B cell (primary cell): Measurements from ENCODE around the gene ZBTB7A. TPM values are rescaled to one million over a fixed set of nuclear protein-coding genes. Genes with fewer than 3 reads are reported as not detected.

ENCODE experiments used
- ATAC-seq: fragments of 200-7000 bp; cut with Tn5 transposase; one replicate; pipeline ENCODE4 v1.10.0; 2021; ENCODE audit warnings: low read depth, mild to moderate bottlenecking, moderate number of reproducible peaks, moderate library complexity
- CTCF ChIA-PET: fragments of 350-600 bp; sonication (Branson Sonifier 250); formaldehyde crosslinking; loops from one replicate; lab custom pipeline; 2021; ENCODE audit warnings: antibody characterized with exemption, inconsistent platforms; lab: Charles Lee
- POLR2A ChIA-PET: fragments of 350-600 bp; sonication (Branson Sonifier 250); formaldehyde crosslinking; loops from one replicate; lab custom pipeline; 2021; ENCODE audit warnings: antibody characterized with exemption; lab: Charles Lee
- DNase-seq: peaks from one replicate; pipeline ENCODE4 v3.0.0; 2013
- H2AFZ ChIP-seq: 2 replicates; pipeline ENCODE4 v1.6.1; 2012; ENCODE audit warnings: mild to moderate bottlenecking, low read depth, low read length; ENCODE audit not compliant: insufficient read depth, poor library complexity, severe bottlenecking
- H3K27ac ChIP-seq, 2 donors: 1 replicate in 1 of 2; 2 replicates in 1 of 2; pipeline ENCODE4 v1.5.1; 2012 to 2013; ENCODE audit warnings: low read length in 2 of 2, mild to moderate bottlenecking in 2 of 2, moderate library complexity in 1 of 2
- H3K27me3 ChIP-seq, 4 experiments: fragments of 200-600 bp in 1 of 4; sonication (generic) in 1 of 4; replicated peaks in 1 of 4; 1 replicate in 2 of 4; 2 replicates in 2 of 4; pipeline versions ENCODE4 v1.6.1 to v1.7.0; 2013 to 2016; ENCODE audit warnings: low read length in 3 of 4, mild to moderate bottlenecking in 2 of 4, mixed read lengths in 1 of 4, moderate library complexity in 1 of 4; ENCODE audit not compliant: insufficient read depth in 4 of 4, control insufficient read depth in 3 of 4; ENCODE audit errors: control extremely low read depth in 1 of 4
- H3K36me3 ChIP-seq, 2 experiments: replicated peaks in 1 of 2; 1 replicate in 1 of 2; 2 replicates in 1 of 2; pipeline versions ENCODE4 v1.6.1 to v1.7.1; 2013; ENCODE audit warnings: low read length in 1 of 2; ENCODE audit not compliant: insufficient read depth in 2 of 2, control insufficient read depth in 1 of 2; ENCODE audit errors: control extremely low read depth in 1 of 2, extremely low read depth in 1 of 2
- H3K4me1 ChIP-seq, 2 donors: fragments of 200-600 bp in 1 of 2; sonication (generic) in 1 of 2; 1 replicate in 1 of 2; 2 replicates in 1 of 2; pipeline versions ENCODE4 v1.5.1 to v1.6.1; 2013 to 2017; ENCODE audit warnings: low read length in 2 of 2; ENCODE audit not compliant: control insufficient read depth in 2 of 2, insufficient read depth in 2 of 2
- H3K4me2 ChIP-seq: replicated peaks from 2 replicates; pipeline ENCODE3; 2012; ENCODE audit warnings: mild to moderate bottlenecking, low read depth, low read length; ENCODE audit not compliant: poor library complexity, severe bottlenecking
- H3K4me3 ChIP-seq, 5 experiments: fragments of 200-600 bp in 1 of 5; sonication (generic) in 1 of 5; 1 replicate in 3 of 5; 2 replicates in 2 of 5; pipeline versions ENCODE4 v1.5.1 to v1.7.0; 2011 to 2016; ENCODE audit warnings: low read length in 4 of 5, mild to moderate bottlenecking in 4 of 5, low read depth in 2 of 5, control low read depth in 1 of 5, moderate library complexity in 1 of 5; ENCODE audit not compliant: insufficient read depth in 1 of 5; ENCODE audit errors: control extremely low read depth in 1 of 5, extremely low read depth in 1 of 5
- H3K79me2 ChIP-seq: fragments of 200-600 bp; sonication (generic); one replicate; pipeline ENCODE4 v1.6.0; 2016; ENCODE audit warnings: low read length; ENCODE audit not compliant: control insufficient read depth, insufficient read depth
- H3K9ac ChIP-seq: fragments of 200-600 bp; sonication (generic); 2 replicates; pipeline ENCODE4 v1.6.1; 2017; ENCODE audit warnings: mild to moderate bottlenecking, low read length, moderate library complexity
- H3K9me3 ChIP-seq, 3 donors: one replicate each; pipeline versions ENCODE4 v1.6.1 to v1.7.1; 2013; ENCODE audit warnings: low read length in 2 of 3; ENCODE audit not compliant: control insufficient read depth in 2 of 3, insufficient read depth in 1 of 3; ENCODE audit errors: control extremely low read depth in 1 of 3
- H4K20me1 ChIP-seq: 2 replicates; pipeline ENCODE4 v1.6.0; 2012; ENCODE audit warnings: mild to moderate bottlenecking, low read length; ENCODE audit not compliant: insufficient read depth, control insufficient read depth, poor library complexity, severe bottlenecking
- H3K27ac Mint-ChIP-seq: one replicate; pipeline ENCODE4 v1.8.0; 2021; ENCODE audit warnings: mixed read lengths
- H3K27me3 Mint-ChIP-seq: one replicate; pipeline ENCODE4 v1.8.0; 2021; ENCODE audit warnings: mixed read lengths
- H3K4me1 Mint-ChIP-seq: one replicate; pipeline ENCODE4 v1.8.0; 2021; ENCODE audit warnings: mixed read lengths
- H3K4me3 Mint-ChIP-seq: one replicate; pipeline ENCODE4 v1.8.0; 2021; ENCODE audit warnings: mixed read lengths
- H3K9me3 Mint-ChIP-seq: one replicate; pipeline ENCODE4 v1.8.0; 2022; ENCODE audit warnings: mixed read lengths; ENCODE audit not compliant: insufficient read depth
- CTCF ChIP-seq: fragments of 200-600 bp; IDR thresholded peaks from one replicate; pipeline ENCODE4 v1.8.0; 2022; ENCODE audit warnings: antibody characterized with exemption, mild to moderate bottlenecking
- EZH2 ChIP-seq: IDR thresholded peaks from 2 replicates; pipeline ENCODE4 v1.6.1; 2012; ENCODE audit warnings: borderline replicate concordance, low read depth, mild to moderate bottlenecking, moderate library complexity, low read length; ENCODE audit not compliant: insufficient read depth, poor library complexity, severe bottlenecking
- WGBS: methylation state at CpG from one replicate; pipeline ENCODE4 v1.1.5; 2013; ENCODE audit warnings: missing lambda C conversion rate; ENCODE audit not compliant: insufficient coverage; 5-methylcytosine and 5-hydroxymethylcytosine counted together
- intact Hi-C: fragments of 100-400 bp; cut with micrococcal nuclease; formaldehyde crosslinking; loops from one replicate; pipeline ENCODE4 v1.10.0; 2022
- polyA plus RNA-seq: library from polyadenylated mRNA; depleted of rRNA; stranded (reverse); fragments of >200 nt; gene quantifications from 2 replicates; pipeline ENCODE4 v1.2.3, GENCODE V29; 2012
- total RNA-seq, 2 donors: library from RNA; stranded (reverse); fragments of 120-200 nt in 1 of 2; gene quantifications; 1 replicate in 1 of 2; 2 replicates in 1 of 2; pipeline versions ENCODE4 v1.2.3 to v1.2.4, GENCODE V29; 2013 to 2022

Gene ZBTB7A
- total and polyA plus RNA-seq, 2 donors (not counting 1 experiment from before 2014, with no cell fraction given), result 24.8 to 62.6 TPM

- TF ChIP-seq EZH2, result no peak
- no peak for TF ChIP-seq CTCF
- H4K20me1 ChIP-seq, result peaks cover 8% of the 10 kb centered on the region
- 96% methylated on average over 38 of the region's 38 CpGs for WGBS
- peaks cover 41% of the 10 kb centered on the region for H3K79me2 ChIP-seq
- H3K9ac ChIP-seq, result no peak overlapping the region
- H3K9me3 ChIP-seq, result no peaks in the 10 kb centered on the region
- CTCF ChIA-PET, result no interaction called here
- H3K4me2 ChIP-seq, result no peak overlapping the region
- H3K4me1 Mint-ChIP-seq, result no peaks in the 10 kb centered on the region
- ATAC-seq (no peak), DNase-seq (no peak)
- POLR2A ChIA-PET, result interaction anchor here (0.5 kb wide), 1 partner anchor 9 kb away, joined by 3 read pairs; no protein-coding TSS in a partner anchor
- no peaks in the 10 kb centered on the region for H3K9me3 Mint-ChIP-seq
- intact Hi-C loops, result no loop called here
- no peaks in the 10 kb centered on the region for H3K4me1 ChIP-seq
- no peaks in the 10 kb centered on the region for H3K27me3 Mint-ChIP-seq
- H2AFZ ChIP-seq, result no peak overlapping the region
- H3K36me3 ChIP-seq, result peaks cover 0 to 66% of the 10 kb centered on the region in 2 experiments
- no peak overlapping the region for H3K4me3 ChIP-seq
- H3K4me3 Mint-ChIP-seq, result no peak overlapping the region
- H3K27me3 ChIP-seq, result no peaks in the 10 kb centered on the region
- H3K27ac ChIP-seq, result no peak overlapping the region
- no peak overlapping the region for H3K27ac Mint-ChIP-seq
Observed at GRCh38 chr19:4099041-4099764, 32.5 kb upstream of the ZBTB7A start.

GRCh38 chr19:4098493-4098892 lies 31.8 kb upstream of the ZBTB7A start:
- WGBS, result 96% methylated on average over 18 of the region's 18 CpGs
- peaks cover 34% of the 10 kb centered on the region for H3K79me2 ChIP-seq
- CTCF ChIA-PET, result no interaction called here
- H3K4me3 Mint-ChIP-seq, result no peak overlapping the region
- no peak overlapping the region for H3K9ac ChIP-seq
- no peaks in the 10 kb centered on the region for H3K27me3 Mint-ChIP-seq
- H3K9me3 ChIP-seq, result no peaks in the 10 kb centered on the region
- H3K27ac ChIP-seq, result no peak overlapping the region
- H3K4me2 ChIP-seq, result no peak overlapping the region
- no peak overlapping the region for H3K27ac Mint-ChIP-seq
- TF ChIP-seq EZH2 (no peak), CTCF (no peak)
- intact Hi-C loops, result no loop called here
- H3K36me3 ChIP-seq, result peaks cover 0 to 65% of the 10 kb centered on the region in 2 experiments
- ATAC-seq, result no peak
- POLR2A ChIA-PET, result no interaction called here
- H4K20me1 ChIP-seq, result peaks cover 8% of the 10 kb centered on the region
- no peaks in the 10 kb centered on the region for H3K4me1 ChIP-seq
- H2AFZ ChIP-seq, result no peak overlapping the region
- no peaks in the 10 kb centered on the region for H3K27me3 ChIP-seq
- H3K4me1 Mint-ChIP-seq, result no peaks in the 10 kb centered on the region
- H3K9me3 Mint-ChIP-seq, result no peaks in the 10 kb centered on the region
- H3K4me3 ChIP-seq, result no peak overlapping the region
- DNase-seq, result no peak
